Measurements from ENCODE around the gene ZNF33B.
"Not testable (repeated sequence)": the region's sequence is repeated elsewhere in the genome, so short reads cannot be mapped to it uniquely, and the experiment has no call there.

ZNF33B gene

GRCh38 chr10:42615419-42615818 lies 23.0 kb downstream of the ZNF33B start:
- peak; percentile 3 for DNase-seq (ENCODE audit: low spot score)

- DNase-seq (ENCODE audit: low spot score) = no peak
Observed at GRCh38 chr10:42609872-42610271, 28.5 kb downstream of the ZNF33B start.

GRCh38 chr10:42598249-42598873 lies 40.0 kb downstream of the ZNF33B start:
- DNase-seq (ENCODE audit: low spot score) = no peak

- no peak for DNase-seq (ENCODE audit: low spot score)
Observed at GRCh38 chr10:42596196-42596595, 42.2 kb downstream of the ZNF33B start.

GRCh38 chr10:42594246-42594650 lies 44.1 kb downstream of the ZNF33B start:
- no peak for DNase-seq (ENCODE audit: low spot score)

GRCh38 chr10:42593284-42593683 lies 45.1 kb downstream of the ZNF33B start:
- DNase-seq (ENCODE audit: low spot score) = no peak

GRCh38 chr10:42583828-42584227 lies 54.5 kb downstream of the ZNF33B start:
- DNase-seq (ENCODE audit: low spot score) = no peak

- DNase-seq (ENCODE audit: low spot score) = no peak
Observed at GRCh38 chr10:42578019-42578418, 60.4 kb downstream of the ZNF33B start.

- no peak for DNase-seq (ENCODE audit: low spot score)
Observed at GRCh38 chr10:42576338-42576737, 62.0 kb downstream of the ZNF33B start.

- DNase-seq (ENCODE audit: low spot score) = no peak
Observed at GRCh38 chr10:42574336-42574735, 64.0 kb downstream of the ZNF33B start.

GRCh38 chr10:42556931-42557330 lies 81.4 kb downstream of the ZNF33B start:
- DNase-seq (ENCODE audit: low spot score) = no peak

GRCh38 chr10:42553576-42553975 lies 84.8 kb downstream of the ZNF33B start:
- DNase-seq (ENCODE audit: low spot score) = not testable (repeated sequence)

- no peak for DNase-seq (ENCODE audit: low spot score)
Observed at GRCh38 chr10:42553064-42553407, 85.3 kb downstream of the ZNF33B start.

- peak; percentile 97 for DNase-seq (ENCODE audit: low spot score)
Observed at GRCh38 chr10:42552188-42553063, 85.9 kb downstream of the ZNF33B start.

GRCh38 chr10:42551582-42552187 lies 86.7 kb downstream of the ZNF33B start:
- DNase-seq (ENCODE audit: low spot score) = no peak

GRCh38 chr10:42549851-42550250 lies 88.5 kb downstream of the ZNF33B start:
- DNase-seq (ENCODE audit: low spot score) = no peak

GRCh38 chr10:42548254-42548653 lies 90.1 kb downstream of the ZNF33B start:
- DNase-seq (ENCODE audit: low spot score) = no peak

- DNase-seq (ENCODE audit: low spot score) = no peak
Observed at GRCh38 chr10:42544945-42545344, 93.4 kb downstream of the ZNF33B start.

- no peak for DNase-seq (ENCODE audit: low spot score)
Observed at GRCh38 chr10:42543840-42544372, 94.5 kb downstream of the ZNF33B start.
